Measurements from ENCODE around the gene OCIAD1.

The OCIAD1 gene

GRCh38 chr4:48899950-48900349, 69.1 kb downstream of the OCIAD1 start:
- Histone ChIP-seq H3K4me1 (ENCODE audit: control insufficient read depth, low read length) (peaks cover 13% of the 10 kb centered on the region), H3K36me3 (ENCODE audit: control insufficient read depth, low read length) (peaks cover 60% of the 10 kb centered on the region), H3K27ac (ENCODE audit: low read depth, low read length) (no peak overlapping the region), H3K27me3 (ENCODE audit: control insufficient read depth, low read length) (no peaks in the 10 kb centered on the region), H3K9me3 (ENCODE audit: control insufficient read depth, insufficient read depth, low read length) (no peaks in the 10 kb centered on the region), H3K4me3 (ENCODE audit: low read length) (no peak overlapping the region), H4K20me1 (ENCODE audit: control insufficient read depth, insufficient read depth, low read depth, low read length) (no peaks in the 10 kb centered on the region), H3K9me2 (replicated peaks; ENCODE audit: control insufficient read depth, low read length) (no peaks in the 10 kb centered on the region), H3F3A (ENCODE audit: control insufficient read depth, insufficient read depth) (no peaks in the 10 kb centered on the region), H3K4me2 (ENCODE audit: low read length) (no peak overlapping the region), H3K79me2 (ENCODE audit: control insufficient read depth, low read length) (peaks cover 5% of the 10 kb centered on the region; the same call in 1 of the 2 replicates)
- TF ChIP-seq CTCF (IDR thresholded peaks at IDR 0.05; ENCODE audit: low read depth, low read length, poor library complexity, severe bottlenecking) (no peak), EZH2phosphoT487 (IDR thresholded peaks at IDR 0.05; ENCODE audit: borderline replicate concordance, low read length) (no peak)

GRCh38 chr4:48901196-48901595, 70.3 kb downstream of the OCIAD1 start:
- Histone ChIP-seq H3K79me2 (ENCODE audit: control insufficient read depth, low read length) (peaks cover 16% of the 10 kb centered on the region), H3K27ac (ENCODE audit: low read depth, low read length) (no peak overlapping the region), H4K20me1 (ENCODE audit: control insufficient read depth, insufficient read depth, low read depth, low read length) (no peaks in the 10 kb centered on the region), H3K4me1 (ENCODE audit: control insufficient read depth, low read length) (peaks cover 25% of the 10 kb centered on the region), H3K4me2 (ENCODE audit: low read length) (no peak overlapping the region), H3K4me3 (ENCODE audit: low read length) (no peak overlapping the region), H3F3A (ENCODE audit: control insufficient read depth, insufficient read depth) (no peaks in the 10 kb centered on the region), H3K9me3 (ENCODE audit: control insufficient read depth, insufficient read depth, low read length) (no peaks in the 10 kb centered on the region), H3K36me3 (ENCODE audit: control insufficient read depth, low read length) (peaks cover 54% of the 10 kb centered on the region), H3K27me3 (ENCODE audit: control insufficient read depth, low read length) (no peaks in the 10 kb centered on the region), H3K9me2 (replicated peaks; ENCODE audit: control insufficient read depth, low read length) (no peaks in the 10 kb centered on the region)
- no peak for TF ChIP-seq EZH2phosphoT487 (IDR thresholded peaks at IDR 0.05; ENCODE audit: borderline replicate concordance, low read length)
- TF ChIP-seq CTCF (IDR thresholded peaks at IDR 0.05; ENCODE audit: low read depth, low read length, poor library complexity, severe bottlenecking) = no peak

GRCh38 chr4:48902266-48902665, 71.4 kb downstream of the OCIAD1 start:
- H3K4me2 ChIP-seq (ENCODE audit: low read length) = no peak overlapping the region
- no peaks in the 10 kb centered on the region for H3F3A ChIP-seq (ENCODE audit: control insufficient read depth, insufficient read depth)
- H3K36me3 ChIP-seq (ENCODE audit: control insufficient read depth, low read length) = peaks cover 48% of the 10 kb centered on the region
- H4K20me1 ChIP-seq (ENCODE audit: control insufficient read depth, insufficient read depth, low read depth, low read length) = no peaks in the 10 kb centered on the region
- no peak overlapping the region for H3K4me3 ChIP-seq (ENCODE audit: low read length)
- peaks cover 30% of the 10 kb centered on the region for H3K4me1 ChIP-seq (ENCODE audit: control insufficient read depth, low read length)
- H3K9me3 ChIP-seq (ENCODE audit: control insufficient read depth, insufficient read depth, low read length) = no peaks in the 10 kb centered on the region
- no peaks in the 10 kb centered on the region for H3K9me2 ChIP-seq (replicated peaks; ENCODE audit: control insufficient read depth, low read length)
- TF ChIP-seq EZH2phosphoT487 (IDR thresholded peaks at IDR 0.05; ENCODE audit: borderline replicate concordance, low read length) = no peak
- no peak for TF ChIP-seq CTCF (IDR thresholded peaks at IDR 0.05; ENCODE audit: low read depth, low read length, poor library complexity, severe bottlenecking)
- no peaks in the 10 kb centered on the region for H3K27me3 ChIP-seq (ENCODE audit: control insufficient read depth, low read length)
- H3K27ac ChIP-seq (ENCODE audit: low read depth, low read length) = no peak overlapping the region
- H3K79me2 ChIP-seq (ENCODE audit: control insufficient read depth, low read length) = peaks cover 19% of the 10 kb centered on the region

Measured in DOHH2 (cell line).